NCI-H1930 (cell line): Measurements from ENCODE around the gene SPEN.
"Not testable (repeated sequence)": the region's sequence is repeated elsewhere in the genome, so short reads cannot be mapped to it uniquely, and the experiment has no call there.

Experiments used
- DNase-seq, 2 experiments: peaks; one replicate each; lab custom pipeline; 2025; lab: John Stamatoyannopoulos, UW

SPEN gene

DNA sequence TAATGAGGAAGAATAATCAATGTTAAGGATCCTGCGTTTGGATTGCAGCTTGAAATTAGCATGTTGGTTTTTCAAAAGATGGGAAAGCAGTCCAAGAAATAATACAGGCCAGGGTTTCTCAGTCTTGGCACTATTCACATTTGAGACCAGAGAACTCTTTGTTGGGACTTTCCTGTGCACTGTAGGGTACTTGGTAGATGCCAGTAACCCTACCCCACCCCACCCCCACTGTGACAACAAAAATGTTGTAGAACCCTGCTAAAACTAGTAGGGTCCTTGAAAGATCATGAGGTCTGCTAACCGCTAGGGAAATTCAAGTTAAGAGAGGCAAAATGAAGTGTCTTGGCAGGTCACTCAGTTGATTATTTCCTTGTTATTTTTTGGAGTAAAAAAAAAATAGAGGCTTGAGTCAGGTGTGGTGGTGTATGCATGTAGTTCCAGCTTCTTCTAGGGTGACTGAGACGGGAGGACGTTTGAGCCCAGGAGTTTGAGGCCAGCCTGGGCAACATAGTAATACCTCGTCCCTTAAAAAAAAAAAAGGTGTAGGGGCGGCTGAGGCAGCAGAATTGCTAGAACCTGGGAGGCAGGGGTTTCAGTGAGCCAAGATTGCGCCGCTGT, 53.3 kb downstream of the SPEN start:
- DNase-seq, result no peak

DNA sequence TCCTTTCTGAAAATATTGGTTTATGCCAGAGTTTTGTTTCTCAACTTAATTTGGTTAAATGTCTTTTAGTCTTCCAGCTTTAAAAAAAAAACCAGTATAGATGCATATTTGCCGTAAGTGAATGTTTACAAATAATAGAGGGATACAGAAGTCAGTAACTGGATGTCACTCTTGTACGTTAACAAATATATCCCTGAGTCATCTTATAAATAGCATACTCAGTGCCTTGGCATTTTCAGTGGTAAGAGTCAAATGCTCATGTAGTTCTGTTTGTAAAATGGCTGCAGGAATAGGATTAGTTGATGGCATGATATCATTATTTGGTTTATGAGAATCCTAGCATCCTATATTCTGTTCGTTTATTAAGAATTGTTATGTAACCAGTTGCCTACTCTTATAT, 55.4 kb downstream of the SPEN start:
- no peak for DNase-seq

DNA sequence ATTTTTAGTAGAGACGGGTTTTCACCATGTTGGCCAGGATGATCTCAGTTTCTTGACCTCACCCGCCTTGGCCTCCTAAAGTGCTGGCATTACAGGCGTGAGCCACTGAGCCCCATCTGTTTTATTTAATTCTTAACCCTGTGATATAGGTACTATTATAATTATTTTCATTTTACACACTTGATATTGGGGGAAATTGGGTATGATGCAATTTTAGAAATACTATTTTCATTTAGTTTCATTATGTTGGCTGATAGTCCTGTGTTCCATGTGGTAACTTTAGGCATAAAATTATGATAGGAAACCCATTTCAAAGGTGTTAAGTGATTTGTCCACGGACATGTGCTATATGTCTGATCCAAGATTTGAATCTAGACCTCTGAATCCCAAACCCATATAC, 61.1 kb downstream of the SPEN start:
- no peak for DNase-seq

DNA sequence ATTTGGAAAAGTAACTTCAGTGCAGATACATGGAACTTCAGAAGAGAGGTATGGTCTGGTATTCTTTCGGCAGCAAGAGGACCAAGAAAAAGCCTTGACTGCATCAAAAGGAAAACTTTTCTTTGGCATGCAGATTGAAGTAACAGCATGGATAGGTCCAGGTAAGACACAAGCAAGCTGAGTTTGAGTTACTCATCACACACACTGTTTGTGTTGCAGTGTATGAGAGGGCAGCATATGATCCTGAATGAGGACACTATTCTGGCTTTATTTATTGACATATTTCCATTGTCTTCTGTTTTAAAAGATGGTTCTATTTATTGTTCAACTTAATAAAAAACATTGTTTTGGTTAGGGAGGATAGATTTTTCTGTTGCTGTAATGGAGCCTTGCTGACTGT, 63.6 kb downstream of the SPEN start:
- no peak for DNase-seq

DNA sequence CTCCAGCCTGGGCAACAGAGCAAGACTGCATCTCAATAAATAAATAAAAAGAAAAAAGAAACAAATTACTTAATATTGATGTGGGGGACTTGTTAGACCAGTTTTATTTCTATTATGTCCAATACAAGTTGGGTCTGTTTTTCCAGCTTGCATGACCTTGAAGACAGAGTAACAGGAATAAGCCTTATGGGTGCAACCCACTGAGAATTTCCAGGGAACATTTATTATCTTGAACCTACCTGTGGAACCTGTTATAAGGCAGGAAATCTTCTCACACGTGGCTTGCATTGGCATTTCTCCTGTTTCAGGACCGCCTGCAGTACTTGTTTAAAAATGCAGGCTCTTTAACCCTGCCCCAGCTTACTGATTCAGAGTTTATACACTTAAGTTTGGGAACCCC, 64.4 kb downstream of the SPEN start:
- no peak for DNase-seq

DNA sequence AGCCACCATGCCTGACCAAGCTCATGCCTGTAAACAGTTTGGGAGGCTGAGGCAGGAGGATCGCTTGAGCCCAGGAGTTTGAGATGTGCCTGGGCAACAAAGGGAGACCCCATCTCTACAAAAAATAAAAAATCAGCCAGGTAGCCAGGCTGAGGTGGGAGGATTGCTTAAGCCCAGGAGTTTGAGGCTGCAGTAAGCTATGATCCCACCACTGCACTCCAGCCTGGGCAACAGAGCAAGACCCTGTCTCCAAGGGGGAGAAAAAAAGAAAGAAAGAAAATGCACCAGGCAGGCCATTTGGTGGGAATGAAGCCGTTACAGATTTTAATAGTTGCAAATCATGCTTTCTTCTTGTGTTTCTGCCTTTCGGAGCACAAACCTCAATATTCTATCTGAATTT, 66.1 kb downstream of the SPEN start:
- not testable (repeated sequence) for DNase-seq

DNA sequence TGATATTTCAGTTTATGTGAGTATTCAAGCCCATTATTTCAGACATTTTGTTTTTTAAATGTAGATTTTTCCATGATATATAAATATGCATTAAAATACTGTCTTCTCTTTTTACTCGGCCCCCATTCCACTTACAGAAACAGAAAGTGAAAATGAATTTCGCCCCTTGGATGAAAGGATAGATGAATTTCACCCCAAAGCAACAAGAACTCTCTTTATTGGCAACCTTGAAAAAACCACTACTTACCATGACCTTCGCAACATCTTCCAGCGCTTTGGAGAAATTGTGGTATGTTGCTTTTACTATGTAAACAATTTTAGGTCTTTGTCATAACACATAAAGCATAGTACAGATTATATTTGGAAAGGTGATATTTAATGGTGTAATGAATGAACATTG, 68.5 kb downstream of the SPEN start:
- no peak for DNase-seq

DNA sequence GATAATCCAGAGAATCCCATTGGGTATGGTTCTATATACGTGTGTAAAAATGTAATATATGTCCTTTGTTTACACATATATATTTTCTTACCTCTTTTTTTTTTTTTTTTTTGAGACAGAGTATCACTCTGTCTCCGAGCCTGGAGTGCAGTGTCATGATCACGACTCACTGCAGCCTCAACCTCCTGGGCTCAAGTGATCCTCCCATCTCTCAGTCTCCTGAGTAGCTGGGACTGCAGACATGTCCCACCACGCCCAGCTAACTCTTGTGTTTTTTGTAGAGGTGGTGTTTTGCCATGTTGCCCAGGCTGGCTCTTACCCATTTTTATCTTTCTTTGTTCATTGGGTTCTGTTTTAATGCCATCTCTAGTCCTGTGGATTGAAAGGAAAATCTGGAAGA, 68.9 kb downstream of the SPEN start:
- no peak for DNase-seq

DNA sequence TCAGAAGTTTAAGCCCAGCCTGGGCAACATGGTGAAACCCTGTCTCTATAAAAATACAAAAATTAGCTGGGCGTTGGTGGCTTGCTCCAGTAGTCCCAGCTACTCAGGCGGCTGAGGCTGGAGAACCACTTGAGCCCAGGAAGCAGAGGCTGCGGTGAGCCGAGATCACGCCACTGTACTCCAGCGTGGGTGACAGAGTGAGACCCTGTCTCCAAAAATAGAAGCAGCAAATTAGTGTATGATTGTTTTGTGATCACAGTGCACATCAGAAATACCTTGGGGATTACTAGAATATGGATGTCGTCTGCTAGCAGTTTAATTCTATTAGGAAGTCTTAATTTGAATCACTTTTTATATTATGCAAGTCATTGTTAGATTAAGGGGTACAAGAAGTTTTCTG, 69.4 kb downstream of the SPEN start:
- no peak for DNase-seq

DNA sequence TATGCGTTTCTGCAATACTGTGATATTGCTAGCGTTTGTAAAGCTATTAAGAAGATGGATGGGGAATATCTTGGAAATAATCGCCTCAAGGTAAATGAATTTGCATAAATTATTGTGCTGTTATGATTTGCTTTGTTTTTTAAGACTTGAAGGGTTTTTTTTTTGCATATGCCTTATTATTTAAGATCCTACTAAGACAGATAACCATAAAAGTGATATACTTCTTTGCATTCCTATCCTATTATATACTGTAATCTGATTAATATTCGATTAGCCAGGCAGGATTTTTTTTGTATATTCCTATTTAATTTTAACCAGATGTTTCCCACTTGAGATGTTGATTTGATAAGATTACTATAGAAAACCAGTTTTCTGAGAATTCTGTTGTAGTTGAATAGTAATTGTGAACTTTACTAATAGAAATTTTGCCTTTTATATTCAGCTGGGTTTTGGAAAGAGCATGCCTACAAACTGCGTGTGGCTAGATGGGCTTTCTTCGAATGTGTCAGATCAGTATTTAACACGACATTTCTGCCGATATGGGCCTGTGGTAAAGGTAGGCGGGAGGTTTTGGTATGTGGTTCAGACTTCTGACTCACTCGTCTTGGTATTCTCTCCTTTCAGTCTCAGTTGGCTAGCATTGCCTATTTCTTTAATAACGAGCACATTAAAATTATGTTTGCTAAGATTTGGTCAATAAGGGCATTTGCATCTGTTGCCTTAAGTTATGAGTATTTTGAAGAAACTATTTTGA, 71.6 kb downstream of the SPEN start:
- DNase-seq, result no peak

DNA sequence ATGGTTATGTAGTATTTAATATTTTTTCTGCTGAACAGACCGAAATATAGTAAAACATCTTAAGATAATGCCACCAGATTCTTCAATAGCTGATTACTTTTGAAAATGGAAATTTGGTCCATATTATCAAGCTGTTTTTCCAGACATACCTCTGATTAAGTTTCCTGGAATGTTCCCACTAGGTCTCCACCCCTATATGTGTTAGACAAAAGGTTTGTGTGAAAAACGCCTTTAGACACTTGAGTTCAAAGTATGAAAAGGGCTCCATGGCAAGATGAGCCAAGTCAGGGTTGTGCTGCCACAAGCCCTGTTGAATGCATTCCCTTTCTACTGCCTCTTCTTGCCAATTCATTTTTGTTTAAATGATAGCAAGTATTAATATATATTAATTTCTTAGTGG, 75.7 kb downstream of the SPEN start:
- no peak for DNase-seq

DNA sequence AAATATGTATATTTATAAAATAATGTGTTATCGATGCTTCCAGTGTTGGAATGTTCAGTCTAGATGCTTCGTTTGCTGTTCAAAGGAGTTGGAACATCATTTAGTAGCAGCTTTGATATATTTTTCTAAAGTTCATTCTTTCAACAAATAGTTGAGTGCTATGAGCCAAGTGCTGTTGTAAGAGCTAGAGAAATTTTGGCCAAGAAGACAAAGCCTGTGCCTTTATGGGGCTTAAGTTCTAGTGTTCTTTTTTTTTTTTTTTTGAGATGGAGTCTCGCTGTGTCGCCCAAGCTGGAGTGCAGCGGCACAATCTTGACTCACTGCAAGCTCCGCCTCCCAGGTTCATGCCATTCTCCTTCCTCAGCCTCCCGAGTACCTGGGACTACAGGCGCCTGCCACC, 78.9 kb downstream of the SPEN start:
- not testable (repeated sequence) for DNase-seq

DNA sequence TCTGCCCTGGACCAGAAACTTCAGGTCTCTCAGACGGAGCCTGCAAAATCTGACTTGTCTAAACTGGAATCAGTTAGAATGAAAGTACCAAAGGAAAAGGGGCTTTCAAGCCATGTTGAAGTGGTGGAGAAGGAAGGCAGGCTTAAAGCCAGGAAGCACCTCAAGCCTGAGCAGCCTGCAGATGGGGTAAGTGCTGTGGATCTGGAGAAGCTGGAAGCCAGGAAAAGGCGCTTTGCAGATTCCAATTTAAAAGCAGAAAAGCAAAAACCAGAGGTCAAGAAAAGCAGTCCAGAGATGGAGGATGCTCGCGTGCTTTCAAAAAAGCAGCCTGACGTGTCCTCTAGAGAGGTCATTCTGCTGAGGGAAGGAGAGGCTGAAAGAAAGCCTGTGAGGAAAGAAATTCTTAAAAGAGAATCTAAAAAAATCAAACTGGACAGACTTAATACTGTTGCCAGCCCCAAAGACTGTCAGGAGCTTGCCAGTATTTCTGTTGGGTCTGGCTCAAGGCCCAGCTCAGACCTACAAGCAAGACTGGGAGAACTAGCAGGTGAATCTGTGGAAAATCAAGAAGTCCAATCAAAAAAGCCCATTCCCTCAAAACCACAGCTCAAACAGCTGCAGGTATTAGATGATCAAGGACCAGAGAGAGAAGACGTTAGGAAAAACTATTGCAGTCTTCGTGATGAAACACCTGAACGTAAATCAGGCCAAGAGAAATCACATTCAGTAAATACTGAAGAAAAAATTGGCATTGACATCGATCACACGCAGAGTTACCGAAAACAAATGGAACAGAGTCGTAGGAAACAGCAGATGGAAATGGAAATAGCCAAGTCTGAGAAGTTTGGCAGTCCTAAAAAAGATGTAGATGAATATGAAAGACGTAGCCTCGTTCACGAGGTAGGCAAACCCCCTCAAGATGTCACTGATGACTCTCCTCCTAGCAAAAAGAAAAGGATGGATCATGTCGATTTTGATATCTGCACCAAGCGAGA, 81.8 kb downstream of the SPEN start:
- DNase-seq, result no peak

DNA sequence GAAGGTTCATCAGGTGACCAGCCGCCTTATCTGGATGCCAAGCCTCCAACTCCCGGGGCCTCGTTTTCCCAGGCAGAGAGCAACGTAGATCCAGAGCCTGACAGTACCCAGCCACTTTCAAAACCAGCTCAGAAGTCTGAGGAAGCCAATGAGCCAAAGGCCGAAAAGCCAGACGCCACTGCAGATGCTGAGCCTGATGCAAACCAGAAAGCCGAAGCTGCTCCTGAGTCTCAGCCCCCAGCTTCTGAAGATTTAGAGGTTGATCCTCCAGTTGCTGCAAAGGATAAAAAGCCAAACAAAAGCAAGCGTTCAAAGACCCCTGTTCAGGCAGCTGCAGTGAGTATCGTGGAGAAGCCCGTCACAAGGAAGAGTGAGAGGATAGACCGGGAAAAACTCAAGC, 83.9 kb downstream of the SPEN start:
- DNase-seq, result no peak

DNA sequence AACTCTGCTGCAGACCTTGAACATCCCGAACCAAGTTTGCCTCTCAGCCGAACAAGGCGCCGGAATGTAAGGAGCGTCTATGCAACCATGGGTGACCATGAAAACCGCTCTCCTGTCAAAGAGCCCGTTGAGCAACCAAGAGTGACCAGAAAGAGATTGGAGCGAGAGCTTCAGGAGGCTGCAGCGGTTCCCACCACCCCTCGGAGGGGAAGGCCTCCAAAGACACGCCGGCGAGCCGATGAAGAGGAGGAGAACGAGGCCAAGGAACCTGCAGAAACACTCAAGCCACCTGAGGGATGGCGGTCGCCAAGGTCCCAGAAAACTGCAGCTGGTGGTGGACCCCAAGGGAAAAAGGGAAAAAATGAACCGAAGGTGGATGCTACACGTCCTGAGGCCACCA, 84.4 kb downstream of the SPEN start:
- no peak for DNase-seq

DNA sequence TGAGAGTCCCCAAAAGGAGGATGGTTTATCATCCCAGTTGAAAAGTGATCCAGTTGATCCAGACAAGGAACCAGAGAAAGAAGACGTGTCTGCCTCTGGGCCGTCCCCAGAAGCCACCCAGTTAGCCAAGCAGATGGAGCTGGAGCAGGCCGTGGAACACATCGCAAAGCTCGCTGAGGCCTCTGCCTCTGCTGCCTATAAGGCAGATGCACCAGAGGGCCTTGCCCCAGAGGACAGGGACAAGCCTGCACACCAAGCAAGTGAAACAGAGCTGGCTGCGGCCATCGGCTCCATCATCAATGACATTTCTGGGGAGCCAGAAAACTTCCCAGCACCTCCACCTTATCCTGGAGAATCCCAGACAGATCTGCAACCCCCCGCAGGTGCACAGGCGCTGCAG, 85.1 kb downstream of the SPEN start:
- no peak for DNase-seq

DNA sequence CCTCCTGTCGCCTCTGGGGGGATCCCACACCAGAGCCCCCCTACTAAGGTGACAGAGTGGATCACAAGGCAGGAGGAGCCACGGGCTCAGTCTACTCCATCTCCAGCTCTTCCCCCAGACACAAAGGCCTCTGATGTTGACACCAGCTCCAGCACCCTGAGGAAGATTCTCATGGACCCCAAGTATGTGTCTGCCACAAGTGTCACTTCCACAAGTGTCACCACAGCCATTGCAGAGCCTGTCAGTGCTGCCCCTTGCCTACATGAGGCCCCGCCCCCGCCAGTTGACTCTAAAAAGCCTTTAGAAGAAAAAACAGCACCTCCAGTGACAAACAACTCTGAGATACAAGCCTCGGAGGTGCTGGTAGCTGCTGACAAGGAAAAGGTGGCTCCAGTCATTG, 86.2 kb downstream of the SPEN start:
- no peak for DNase-seq

DNA sequence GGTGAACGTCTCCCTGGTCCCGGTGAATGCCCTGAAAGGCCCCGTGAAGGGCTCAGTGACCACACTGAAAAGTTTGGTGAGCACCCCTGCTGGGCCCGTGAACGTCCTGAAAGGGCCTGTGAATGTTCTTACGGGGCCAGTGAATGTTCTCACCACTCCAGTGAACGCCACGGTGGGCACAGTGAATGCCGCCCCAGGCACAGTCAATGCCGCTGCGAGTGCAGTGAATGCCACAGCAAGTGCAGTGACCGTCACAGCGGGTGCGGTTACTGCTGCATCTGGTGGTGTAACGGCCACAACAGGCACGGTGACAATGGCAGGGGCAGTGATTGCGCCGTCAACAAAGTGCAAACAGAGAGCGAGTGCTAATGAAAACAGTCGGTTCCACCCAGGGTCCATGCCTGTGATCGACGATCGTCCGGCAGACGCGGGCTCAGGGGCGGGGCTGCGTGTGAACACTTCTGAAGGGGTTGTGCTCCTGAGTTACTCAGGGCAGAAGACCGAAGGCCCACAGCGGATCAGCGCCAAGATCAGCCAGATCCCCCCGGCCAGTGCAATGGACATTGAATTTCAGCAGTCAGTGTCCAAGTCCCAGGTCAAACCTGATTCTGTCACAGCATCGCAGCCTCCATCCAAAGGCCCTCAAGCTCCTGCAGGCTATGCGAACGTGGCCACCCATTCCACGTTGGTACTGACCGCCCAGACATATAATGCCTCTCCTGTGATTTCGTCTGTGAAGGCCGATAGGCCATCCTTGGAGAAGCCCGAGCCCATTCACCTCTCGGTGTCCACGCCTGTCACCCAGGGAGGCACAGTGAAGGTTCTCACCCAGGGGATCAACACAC, 86.9 kb downstream of the SPEN start:
- DNase-seq, result no peak

DNA sequence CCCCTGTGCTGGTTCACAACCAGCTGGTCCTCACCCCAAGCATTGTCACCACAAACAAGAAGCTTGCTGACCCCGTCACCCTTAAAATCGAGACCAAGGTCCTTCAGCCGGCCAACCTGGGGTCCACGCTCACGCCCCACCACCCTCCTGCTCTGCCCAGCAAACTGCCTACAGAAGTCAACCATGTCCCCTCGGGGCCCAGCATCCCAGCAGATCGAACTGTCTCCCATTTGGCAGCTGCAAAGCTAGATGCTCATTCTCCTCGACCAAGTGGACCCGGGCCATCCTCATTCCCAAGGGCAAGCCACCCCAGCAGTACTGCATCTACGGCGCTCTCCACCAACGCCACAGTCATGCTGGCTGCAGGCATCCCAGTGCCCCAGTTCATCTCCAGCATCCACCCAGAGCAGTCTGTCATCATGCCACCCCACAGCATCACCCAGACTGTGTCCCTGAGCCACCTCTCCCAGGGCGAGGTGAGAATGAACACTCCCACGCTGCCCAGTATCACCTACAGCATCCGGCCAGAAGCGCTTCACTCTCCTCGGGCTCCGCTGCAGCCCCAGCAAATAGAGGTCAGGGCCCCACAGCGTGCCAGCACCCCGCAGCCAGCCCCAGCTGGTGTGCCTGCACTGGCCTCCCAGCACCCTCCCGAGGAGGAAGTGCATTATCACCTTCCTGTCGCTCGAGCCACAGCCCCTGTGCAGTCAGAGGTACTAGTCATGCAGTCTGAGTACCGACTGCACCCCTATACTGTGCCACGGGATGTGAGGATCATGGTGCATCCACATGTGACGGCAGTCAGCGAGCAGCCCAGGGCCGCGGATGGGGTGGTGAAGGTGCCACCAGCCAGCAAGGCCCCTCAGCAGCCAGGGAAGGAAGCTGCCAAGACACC, 87.8 kb downstream of the SPEN start:
- no peak for DNase-seq

DNA sequence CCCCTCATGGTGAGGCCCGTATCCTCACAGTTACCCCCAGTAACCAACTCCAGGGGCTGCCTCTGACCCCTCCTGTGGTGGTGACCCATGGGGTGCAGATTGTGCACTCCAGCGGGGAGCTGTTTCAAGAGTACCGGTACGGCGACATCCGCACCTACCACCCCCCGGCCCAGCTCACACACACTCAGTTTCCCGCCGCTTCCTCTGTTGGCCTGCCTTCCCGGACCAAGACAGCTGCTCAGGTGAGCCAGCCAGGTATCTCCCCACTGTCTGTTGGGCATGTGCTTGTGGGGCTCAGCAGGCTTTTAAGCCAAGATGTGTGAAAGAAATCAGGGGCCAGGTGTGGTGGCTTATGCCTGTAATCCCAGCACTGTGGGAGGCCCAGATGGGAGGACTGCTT, 88.5 kb downstream of the SPEN start:
- DNase-seq, result no peak

DNA sequence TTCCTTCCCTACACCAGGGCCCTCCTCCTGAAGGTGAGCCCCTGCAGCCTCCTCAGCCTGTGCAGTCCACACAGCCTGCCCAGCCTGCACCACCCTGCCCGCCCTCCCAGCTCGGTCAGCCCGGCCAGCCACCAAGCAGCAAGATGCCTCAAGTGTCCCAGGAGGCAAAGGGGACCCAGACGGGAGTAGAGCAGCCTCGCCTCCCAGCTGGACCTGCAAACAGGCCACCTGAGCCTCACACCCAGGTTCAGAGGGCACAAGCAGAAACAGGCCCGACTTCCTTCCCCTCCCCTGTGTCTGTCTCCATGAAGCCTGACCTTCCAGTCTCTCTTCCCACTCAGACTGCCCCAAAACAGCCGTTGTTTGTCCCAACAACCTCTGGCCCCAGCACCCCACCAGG, 89.6 kb downstream of the SPEN start:
- DNase-seq, result no peak
